Myocyte (in vitro differentiated cells): ENCODE results near the gene WDR48. TPM values are rescaled to one million over a fixed set of nuclear protein-coding genes. Genes with fewer than 3 reads are reported as not detected.

Experiments
- DNase-seq: peaks from one replicate; pipeline ENCODE4 v3.0.0-alpha.2; 2012; ENCODE audit warnings: low read depth
- total RNA-seq: library from RNA; depleted of rRNA; stranded (reverse); fragments of >200 nt; gene quantifications from 2 replicates; pipeline ENCODE4 v1.2.3, GENCODE V29; 2014

The WDR48 gene
- total RNA-seq, 1 donor from 2014 or later = 16.6 TPM

DNA sequence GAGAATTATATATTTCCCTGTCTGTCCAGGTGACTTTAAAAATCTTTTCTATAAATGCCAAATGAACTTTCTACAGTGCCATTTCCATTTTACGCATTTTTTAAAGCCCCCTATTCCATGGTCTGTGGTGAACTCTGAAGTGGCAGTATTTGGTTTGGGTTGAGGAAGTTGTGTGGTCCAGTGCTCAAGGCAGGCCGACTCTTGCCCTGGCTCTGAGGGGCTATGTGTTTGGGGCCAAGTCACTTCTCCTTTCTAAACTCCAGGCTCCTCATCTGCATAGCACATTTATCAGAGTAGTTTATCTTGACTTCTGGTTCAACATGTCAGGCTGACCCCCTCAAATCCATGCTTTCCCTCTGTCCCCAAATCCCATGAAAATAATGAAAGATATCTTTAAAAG, 69.8 kb downstream of the WDR48 start:
- no peak for DNase-seq

DNA sequence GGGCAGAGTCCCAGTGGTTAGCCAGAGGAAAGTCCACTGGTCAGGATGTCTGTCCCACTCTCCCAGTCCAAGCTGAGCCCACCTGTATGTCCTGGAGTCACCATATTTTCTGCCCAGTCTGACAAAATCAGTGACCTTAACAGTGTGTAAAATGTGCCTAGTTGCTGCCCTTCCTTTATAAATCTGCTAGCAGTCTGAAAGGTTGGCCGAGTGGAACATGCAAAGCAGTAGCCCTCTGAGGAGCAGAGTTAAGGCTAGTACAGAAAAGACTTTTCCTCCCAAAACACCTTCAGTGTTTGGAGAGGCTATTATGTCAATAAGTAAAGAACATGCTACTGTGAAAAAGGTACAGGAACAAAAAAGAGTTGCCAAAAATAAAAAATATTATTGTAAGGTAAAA, 71.0 kb downstream of the WDR48 start:
- DNase-seq = no peak

DNA sequence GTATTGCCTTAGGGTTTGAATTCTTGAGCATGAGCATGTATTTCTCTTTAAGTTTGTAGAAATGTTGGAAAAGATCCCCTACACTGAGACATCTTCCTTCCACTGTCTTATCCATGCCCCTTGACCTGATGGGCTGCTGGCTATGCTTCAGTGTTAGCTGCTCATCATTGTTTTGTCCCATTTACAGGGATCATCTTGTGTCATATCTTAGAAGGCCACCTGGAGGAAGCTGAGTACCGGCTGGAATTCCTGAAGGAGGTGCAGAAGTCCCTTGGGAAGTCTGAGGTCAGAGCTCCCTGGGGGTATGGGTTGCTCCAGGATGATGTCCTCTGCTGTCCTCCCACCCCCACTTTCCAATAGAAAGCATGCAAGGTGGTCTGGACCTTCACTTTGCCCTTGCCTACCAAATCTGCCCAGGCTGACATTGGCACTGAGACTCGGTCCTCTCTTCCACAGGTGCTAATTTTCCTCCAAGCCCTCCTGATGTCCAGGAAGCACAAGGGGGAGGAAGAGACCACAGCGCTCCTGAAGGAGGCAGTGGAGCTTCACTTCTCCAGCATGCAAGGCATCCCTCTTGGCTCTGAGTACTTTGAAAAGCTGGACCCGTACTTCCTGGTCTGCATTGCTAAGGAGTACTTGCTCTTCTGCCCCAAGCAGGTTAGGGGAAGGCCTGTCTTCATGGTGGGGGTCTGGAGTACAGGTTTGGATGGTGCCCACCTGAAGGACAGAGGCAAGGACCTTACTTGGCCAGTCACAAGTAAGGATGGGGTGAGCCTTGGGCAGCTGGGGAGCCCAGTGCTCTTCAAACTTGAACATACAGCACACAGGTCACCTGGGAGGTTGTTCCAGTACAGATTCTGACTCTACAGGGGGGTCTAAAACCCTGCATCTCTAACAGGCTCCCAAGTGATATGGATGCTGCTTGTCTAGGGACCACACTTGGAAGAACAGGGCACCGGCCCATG, 73.3 kb downstream of the WDR48 start:
- no peak for DNase-seq

DNA sequence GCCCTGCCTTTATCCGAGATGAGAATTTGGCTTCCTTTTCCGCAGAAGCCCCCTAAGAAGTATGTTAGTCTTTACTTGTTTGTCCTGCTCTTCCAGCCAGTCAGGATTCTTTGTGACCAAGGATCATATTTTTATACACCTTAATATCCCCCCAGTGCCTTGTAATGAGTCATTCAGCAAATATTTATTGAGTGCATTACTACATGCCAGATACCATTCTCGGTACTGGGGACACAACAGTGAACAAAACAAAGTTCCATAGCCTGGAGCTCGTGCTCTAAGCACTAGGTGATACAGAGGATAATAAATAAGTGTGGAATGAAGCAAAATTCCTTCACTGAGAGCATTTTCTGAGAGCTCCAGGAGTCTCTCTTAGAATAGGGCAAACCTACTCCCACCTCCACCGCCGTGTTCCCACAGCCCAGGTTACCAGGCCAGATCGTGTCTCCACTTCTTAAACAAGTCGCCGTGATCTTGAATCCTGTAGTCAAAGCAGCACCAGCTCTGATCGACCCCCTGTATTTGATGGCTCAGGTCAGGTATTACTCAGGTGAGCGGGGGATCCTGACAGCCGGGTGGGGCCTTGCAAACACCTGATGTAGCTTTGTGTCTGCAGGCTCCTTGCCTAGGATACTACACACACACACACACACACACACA, 74.2 kb downstream of the WDR48 start:
- no peak for DNase-seq

DNA sequence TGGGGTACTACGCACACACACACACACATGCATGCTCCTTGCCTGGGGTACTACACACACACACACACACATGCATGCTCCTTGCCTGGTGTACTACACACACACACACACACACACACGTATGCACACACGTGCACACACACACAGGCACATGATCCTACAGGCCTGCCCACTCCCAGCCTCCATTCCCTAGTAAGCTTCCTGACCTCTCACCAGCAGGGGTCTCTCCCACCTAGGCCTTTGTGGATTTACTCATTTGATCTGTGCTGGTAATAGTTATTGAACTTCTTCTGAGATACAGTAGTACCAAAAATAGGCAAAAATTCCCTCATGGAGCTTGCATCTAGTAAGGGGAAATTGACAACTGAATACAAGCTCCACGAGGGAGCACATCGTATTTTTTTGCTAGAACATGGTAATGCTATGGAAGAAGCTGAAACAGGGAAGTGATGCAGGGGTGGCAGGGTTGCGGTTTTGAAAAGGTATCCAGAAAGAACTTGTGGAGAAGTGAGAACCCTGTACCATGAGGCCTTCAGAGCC, 74.8 kb downstream of the WDR48 start:
- DNase-seq = peak; percentile 57

DNA sequence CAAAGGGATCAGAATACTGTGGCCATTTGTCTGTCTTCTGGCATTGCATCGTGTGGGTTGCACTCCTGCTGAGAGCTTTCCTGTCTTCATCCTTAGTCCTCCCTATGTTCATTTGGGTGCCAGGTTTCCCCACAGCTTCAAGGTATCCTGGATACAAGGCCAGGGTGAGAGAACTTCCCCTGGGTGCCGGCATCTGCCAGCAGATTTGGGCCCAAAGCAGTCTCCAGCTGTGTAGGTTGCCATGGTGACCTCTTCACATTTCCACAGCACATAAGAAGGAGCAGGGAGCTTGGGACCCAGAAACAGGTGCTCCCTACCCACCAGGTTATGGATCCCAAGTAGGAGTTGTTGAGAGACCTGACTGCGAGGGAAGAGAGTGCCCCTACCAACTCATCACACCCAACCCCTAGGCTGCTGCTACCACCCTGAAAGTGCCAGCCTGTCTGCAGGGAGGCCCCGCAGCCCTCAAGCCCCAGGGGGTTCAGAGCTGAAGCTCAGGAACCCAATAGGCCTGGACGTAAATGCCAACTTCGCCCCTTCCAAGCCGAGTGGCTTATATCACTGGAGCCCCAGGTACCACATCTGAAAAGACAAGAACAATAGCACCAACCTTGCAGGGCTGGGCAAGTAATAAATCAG, 75.6 kb downstream of the WDR48 start:
- DNase-seq = no peak

DNA sequence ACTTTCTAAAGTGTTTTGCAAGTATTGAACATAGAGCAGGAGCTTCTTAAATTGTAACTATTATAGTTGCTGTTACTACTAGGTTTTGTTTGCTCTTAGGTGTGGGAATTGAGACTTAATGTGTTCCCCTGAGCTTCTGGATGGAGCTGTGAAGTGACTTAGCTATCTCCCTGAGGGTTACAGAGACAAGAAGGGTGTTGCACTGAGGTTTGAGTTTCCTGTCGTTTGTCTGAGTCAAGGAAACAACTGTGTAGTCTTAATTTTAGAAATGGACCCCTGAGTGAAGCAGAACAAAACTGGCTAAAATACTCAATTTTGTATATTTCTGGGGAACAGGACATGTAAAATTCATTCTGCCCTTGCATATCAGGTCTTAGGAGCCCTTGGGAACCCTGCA, 76.1 kb downstream of the WDR48 start:
- no peak for DNase-seq

DNA sequence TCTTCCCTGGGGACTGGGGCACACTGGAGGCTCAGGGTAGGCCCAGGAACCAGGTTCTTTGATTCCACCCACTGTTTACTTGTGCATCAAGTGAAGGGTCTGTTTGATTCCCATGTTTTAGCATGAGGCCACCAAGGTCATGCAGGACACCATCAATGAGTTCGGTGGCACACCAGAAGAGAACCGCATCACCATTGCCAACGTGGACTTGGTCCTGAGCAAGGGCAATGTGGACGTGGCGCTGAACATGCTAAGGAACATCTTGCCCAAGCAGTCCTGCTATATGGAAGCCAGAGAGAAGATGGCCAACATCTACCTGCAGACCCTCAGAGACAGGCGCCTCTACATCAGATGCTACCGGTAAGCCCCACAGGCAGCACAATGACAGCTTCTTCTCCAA, 77.1 kb downstream of the WDR48 start:
- no peak for DNase-seq

DNA sequence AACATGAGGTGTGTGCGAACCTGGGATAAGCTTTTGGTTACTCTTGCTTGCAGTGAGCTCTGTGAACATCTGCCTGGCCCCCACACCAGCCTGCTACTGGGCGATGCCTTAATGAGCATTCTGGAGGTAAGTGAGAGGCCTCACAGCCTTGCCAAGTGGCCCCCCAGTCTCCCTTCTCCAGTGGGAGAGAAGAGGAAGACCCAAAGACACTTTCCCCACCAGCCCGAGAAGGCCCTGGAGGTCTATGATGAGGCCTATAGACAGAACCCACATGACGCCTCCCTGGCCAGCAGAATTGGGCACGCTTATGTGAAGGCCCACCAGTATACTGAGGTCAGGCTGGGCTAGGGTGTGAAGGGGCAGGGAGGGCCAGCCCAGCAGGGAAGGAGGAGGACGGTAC, 78.2 kb downstream of the WDR48 start:
- DNase-seq = no peak

DNA sequence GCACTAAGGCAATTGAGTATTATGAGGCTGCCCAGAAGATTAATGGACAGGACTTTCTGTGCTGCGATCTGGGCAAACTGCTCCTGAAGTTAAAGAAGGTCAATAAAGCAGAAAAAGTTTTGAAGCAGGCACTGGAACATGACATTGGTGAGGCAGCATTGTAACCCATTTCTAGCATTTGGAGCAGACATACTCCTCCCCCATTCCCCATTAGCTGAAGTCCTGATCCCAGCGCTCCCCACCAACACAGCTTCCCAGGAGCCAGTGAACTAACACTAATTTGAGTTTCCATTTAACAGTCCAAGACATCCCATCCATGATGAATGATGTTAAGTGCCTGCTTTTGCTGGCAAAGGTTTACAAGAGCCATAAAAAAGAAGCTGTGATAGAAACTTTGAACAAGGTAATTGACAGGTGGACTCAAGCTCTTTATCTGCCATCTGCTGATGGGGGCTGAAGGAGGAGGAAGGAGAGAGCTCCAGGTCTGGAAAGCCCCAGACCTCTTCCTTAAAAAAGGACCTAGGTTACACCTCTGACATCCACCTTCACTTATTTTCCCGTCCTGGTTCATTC, 79.0 kb downstream of the WDR48 start:
- DNase-seq = no peak

DNA sequence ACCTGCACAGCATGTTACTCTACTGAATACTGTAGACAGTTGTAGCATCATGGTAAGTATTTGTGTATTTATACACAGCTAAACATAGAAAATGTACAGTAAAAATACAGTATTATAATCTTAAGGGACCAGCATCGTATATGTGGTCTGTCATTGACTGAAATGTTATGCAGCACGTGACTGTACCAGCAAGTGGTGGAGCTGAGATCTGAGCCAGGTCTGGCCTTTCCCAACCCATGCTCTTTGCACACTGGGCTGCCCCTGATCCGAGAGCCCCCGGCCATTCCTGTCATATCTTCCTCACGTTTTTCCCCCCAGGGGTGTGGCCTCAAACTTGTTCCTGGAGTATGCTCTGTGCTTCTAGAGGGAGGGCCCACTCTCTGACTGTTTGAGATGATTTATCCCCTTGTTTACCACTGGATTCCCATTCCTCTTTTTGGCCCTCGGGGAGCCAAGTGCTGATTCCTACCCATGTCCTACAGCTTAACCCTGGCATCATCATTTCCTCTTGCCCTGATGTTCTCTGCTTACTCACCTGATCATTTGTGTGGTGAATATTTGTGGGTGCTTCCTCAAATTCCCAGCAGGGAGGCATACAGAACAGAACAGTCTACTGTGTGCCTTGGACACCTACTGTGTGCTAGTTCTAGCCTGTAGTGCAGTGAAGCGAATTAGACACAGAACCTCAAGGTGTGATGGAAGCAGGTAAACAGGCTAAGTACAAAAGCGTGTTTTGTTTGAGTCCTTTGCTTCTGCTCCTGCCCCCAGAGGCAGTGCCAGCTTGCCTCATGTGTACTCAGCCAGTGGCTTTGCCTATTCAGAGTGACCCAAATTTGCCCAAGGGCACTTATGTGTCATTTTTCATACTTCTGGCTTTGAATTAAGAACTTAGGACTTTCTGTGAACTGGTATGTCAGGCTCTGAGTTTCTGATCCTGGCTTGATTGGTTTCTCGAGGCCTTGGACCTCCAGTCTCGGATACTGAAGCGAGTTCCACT, 80.6 kb downstream of the WDR48 start:
- no peak for DNase-seq

DNA sequence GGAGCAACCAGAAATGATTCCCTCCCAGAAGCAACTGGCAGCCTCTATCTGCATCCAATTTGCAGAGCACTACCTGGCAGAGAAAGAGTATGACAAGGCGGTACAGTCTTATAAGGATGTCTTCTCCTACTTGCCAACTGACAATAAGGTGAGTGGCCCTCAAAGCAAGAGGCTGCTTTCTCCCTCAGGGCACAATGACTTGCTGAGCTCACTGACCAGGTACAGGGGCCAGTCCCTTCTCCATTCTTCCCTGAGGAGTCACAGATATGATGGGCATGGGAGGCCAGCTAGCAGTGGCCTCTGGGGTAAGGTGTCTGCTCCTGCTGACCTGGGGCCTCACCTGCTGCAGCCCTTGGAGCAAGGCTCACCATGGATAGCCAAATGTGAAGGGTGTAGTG, 81.3 kb downstream of the WDR48 start:
- no peak for DNase-seq

DNA sequence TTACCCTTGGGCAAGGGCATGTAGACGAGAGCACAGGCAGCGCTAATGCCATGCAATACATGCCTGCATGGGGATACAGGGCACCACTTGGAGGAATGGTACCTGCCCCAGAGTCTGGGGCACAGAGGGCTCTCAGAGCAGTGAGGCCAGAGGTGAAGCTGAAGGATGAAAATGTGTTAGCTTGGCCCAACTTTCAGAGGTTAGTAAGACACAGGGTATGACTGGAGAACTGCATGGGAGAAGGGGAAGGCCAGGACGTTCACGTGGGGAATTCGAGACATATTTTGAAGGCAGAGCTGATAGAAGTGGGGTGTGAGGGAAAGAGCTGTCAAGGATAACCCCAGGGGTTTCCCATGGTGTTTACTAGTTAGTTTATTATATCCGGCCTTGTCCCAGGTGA, 82.0 kb downstream of the WDR48 start:
- no peak for DNase-seq

DNA sequence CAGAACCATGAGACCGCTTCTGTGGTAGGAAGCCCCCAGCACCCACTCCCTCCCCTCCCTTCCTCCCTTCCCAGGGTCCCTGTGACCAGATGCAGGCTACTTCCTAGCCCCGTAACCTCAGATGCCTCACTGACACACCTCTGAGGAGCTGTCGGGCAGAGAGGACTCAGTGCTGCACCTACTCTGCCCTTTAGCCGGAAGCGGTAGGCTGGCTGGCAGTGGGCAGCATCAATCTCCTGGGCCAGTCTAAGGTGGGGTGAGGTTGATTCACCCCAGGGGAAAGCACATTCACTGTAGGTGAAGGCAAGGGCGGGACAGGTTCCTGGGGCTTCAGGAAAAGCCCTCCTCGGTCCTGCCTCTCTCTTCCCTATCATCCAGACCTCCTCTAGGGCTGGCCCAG, 82.5 kb downstream of the WDR48 start:
- no peak for DNase-seq

DNA sequence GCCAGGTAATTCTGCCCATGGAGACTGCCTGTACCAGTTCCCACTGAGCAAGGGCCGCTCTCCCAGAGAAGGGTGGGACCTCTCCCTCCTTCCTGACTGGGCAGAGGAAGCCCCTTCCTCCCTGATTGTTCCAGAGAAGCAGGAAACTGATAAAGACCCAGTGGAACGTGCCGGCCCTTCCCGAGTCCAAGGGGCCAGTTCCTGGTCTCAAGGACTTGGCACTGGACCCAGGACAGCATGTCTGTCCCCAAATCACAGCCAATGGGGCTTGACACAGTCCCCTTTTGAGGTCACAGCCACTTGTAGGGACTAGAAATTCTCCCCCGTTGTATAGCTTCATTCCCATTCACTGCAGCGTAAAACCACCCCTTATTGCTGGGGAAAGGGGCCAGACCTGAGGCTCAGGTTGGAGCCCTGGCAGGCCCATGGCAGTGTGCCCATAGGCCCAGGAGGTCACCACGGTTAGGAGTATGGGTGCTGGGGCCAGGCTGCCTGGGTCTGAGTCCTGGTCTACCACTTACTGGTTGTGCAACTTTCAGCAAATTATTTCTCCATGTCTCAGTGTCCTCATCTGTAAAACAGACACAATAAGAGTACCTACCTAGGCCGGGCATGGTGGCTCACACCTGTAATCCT, 83.5 kb downstream of the WDR48 start:
- no peak for DNase-seq

DNA sequence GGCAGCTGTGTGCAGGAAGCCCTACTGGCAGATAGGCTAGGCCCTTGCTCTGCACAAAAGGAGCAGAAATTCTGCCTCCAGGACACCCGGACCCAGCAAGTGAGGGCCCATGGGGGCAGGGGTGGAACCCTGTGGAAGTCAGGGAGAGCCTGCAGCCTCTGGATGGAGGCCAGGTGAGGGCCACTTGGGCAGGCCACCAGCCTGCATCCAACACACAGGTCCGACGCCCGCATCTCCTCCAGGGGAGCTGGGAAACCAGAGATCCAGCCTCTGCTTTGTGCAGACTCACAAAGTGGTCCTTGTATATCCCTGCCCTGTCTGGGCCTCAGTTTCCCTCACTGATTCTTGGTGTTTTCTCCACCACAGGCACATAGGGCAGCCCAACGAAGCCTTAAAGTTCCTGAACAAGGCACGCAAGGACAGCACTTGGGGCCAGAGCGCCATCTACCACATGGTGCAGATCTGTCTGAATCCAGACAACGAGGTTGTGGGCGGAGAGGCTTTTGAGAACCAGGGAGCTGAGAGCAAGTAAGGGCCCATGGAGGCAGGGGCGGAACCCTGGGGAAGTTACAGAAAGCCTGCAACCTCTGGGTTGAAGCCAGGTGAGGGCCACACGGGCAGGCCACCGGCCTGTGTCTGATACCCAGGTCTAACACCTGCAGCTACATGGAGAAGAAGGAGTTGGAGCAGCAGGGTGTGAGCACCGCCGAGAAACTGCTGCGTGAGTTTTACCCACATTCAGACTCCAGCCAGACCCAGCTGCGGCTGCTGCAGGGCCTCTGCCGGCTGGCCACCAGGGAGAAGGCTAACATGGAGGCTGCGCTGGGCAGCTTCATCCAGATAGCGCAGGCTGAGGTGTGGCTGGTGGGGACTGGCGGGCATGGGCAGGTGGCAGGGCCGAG, 85.0 kb downstream of the WDR48 start:
- no peak for DNase-seq

DNA sequence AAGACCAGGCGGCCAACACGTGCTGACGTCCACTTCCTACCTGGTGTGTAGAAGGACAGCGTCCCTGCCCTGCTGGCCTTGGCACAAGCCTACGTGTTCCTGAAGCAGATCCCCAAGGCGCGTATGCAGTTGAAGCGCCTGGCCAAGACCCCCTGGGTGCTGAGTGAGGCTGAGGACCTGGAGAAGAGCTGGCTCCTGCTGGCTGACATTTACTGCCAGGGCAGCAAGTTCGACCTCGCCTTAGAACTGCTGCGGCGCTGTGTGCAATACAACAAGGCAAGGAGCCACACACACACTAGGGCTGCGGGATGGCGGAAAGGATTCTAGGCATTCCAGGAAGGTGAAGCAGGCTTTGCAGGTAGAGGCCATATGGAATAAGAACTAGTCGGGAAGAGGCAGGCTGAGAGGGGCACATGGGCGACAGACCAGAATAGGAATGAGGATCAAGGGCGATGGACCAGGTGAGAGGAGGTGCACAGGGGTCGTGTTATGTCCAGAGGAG, 85.7 kb downstream of the WDR48 start:
- no peak for DNase-seq

DNA sequence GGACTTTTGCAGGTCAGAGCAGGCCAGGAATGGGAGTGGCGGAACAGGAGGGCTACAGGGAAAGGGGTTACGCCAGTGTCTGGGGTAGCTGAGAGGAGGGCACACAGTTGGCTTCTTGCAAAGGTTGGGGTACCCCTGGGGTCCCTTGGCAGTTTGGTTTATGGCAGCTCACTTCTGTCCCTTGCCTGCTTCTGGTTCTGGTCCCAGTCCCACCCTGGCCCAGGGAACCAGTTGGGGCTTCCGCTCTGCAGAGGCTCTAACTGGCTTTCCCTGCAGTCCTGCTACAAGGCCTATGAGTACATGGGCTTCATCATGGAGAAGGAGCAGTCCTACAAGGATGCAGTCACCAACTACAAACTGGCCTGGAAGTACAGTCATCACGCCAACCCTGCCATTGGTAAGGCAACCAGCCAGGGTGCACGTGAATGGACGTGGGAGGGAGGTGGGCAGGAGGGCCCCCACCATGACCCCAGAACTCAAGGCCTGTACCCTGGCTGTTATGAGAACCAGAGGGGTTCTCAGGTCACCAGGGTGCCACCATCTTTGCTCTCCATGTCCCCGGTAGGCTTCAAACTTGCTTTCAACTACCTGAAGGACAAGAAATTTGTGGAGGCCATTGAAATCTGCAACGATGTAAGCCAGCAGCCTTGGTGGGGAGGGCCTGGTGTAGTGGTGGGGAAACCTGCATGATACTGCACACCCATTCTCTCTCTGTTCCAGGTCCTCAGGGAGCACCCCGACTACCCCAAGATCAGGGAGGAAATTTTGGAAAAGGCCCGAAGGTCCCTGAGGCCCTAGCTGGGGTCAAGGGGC, 86.4 kb downstream of the WDR48 start:
- no peak for DNase-seq
